Panc1 (cell line): Measurements from ENCODE around the gene UGT1A4. TPM values are rescaled to one million over a fixed set of nuclear protein-coding genes. Genes with fewer than 3 reads are reported as not detected.

Source experiments
- ATAC-seq: fragments of 200-7000 bp; cut with Tn5 transposase; 2 replicates; pipeline ENCODE4 v1.9.1; 2020; ENCODE audit warnings: mild to moderate bottlenecking, moderate library complexity
- BruUV-seq: library from RNA; stranded (reverse); fragments of 400-500 nt; replicated peaks from 2 replicates; lab custom pipeline; 2021; lab: Mats Ljungman, UMichigan
- CTCF ChIA-PET: fragments of 300-600 bp; sonication (Branson Sonifier 250); formaldehyde crosslinking; loops from one replicate; lab custom pipeline; 2022; ENCODE audit warnings: antibody characterized with exemption; lab: Charles Lee
- POLR2A ChIA-PET: fragments of 300-600 bp; sonication (Branson Sonifier 250); formaldehyde crosslinking; loops from one replicate; lab custom pipeline; 2022; ENCODE audit warnings: antibody characterized with exemption; lab: Charles Lee
- DNase-seq: peaks from one replicate; pipeline ENCODE4 v3.0.0-alpha.2; 2010; ENCODE audit warnings: low read depth, low spot score
- H3K27ac ChIP-seq: 2 replicates; pipeline ENCODE4 v1.5.1; 2011; ENCODE audit warnings: mild to moderate bottlenecking, low read length, inconsistent platforms
- H3K27me3 ChIP-seq: fragments of 200-500 bp; sonication (Bioruptor generic); 2 replicates; pipeline ENCODE4 v1.6.0; 2014; ENCODE audit warnings: low read length, inconsistent platforms; ENCODE audit not compliant: control insufficient read depth, insufficient read depth
- H3K36me3 ChIP-seq: fragments of 200-500 bp; sonication (Bioruptor generic); 2 replicates; pipeline ENCODE4 v1.5.1; 2014; ENCODE audit warnings: inconsistent platforms, mild to moderate bottlenecking, low read length, moderate library complexity; ENCODE audit not compliant: control insufficient read depth, insufficient read depth
- H3K4me1 ChIP-seq: 2 replicates; pipeline ENCODE4 v1.5.1; 2011; ENCODE audit warnings: inconsistent platforms, mild to moderate bottlenecking, low read length, moderate library complexity; ENCODE audit not compliant: control insufficient read depth, insufficient read depth
- H3K4me3 ChIP-seq, 2 experiments: 2 replicates each; pipeline ENCODE4 v1.5.1; 2011 to 2012; ENCODE audit warnings: low read depth in 2 of 2, low read length in 2 of 2, mild to moderate bottlenecking in 2 of 2, inconsistent platforms in 1 of 2, moderate library complexity in 1 of 2
- H3K9me3 ChIP-seq: fragments of 200-500 bp; sonication (Bioruptor generic); 2 replicates; pipeline ENCODE4 v1.5.1; 2014; ENCODE audit warnings: low read depth, mild to moderate bottlenecking, inconsistent platforms, low read length, moderate library complexity; ENCODE audit not compliant: control insufficient read depth, insufficient read depth
- POLR2AphosphoS5 ChIP-seq: IDR thresholded peaks from 2 replicates; pipeline ENCODE4 v1.6.1; 2012; ENCODE audit warnings: mild to moderate bottlenecking, low read depth, low read length, moderate library complexity
- SIN3A ChIP-seq: IDR thresholded peaks from 2 replicates; pipeline ENCODE4 v1.6.1; 2012; ENCODE audit warnings: low read depth, mild to moderate bottlenecking, low read length, moderate library complexity, borderline replicate concordance; ENCODE audit not compliant: insufficient read depth
- TCF7L2 ChIP-seq: IDR thresholded peaks from 2 replicates; pipeline ENCODE4 v1.6.1; 2011; ENCODE audit warnings: mild to moderate bottlenecking, low read depth, low read length, inconsistent platforms
- in situ Hi-C: cut with HindIII; loops from 2 replicates; pipeline ENCODE4 v1.10.0; 2016; ENCODE audit warnings: low sequenced_read_pairs, low pct_unique_long_range_greater_than_20kb
- intact Hi-C: fragments of 100-400 bp; cut with micrococcal nuclease; formaldehyde crosslinking; loops from one replicate; pipeline ENCODE4 v1.10.0; 2022; ENCODE audit not compliant: unreplicated experiment
- total RNA-seq: library from RNA; stranded (reverse); gene quantifications from one replicate; pipeline ENCODE4 v1.2.1, GENCODE V29; 2021; ENCODE audit not compliant: unreplicated experiment
- TF ChIP-seq, protein P1 (sequence below), 2 experiments: IDR thresholded peaks; 2 replicates each; pipeline ENCODE4 v1.6.1; 2011 to 2012; ENCODE audit warnings: low read depth in 2 of 2, control low read depth in 1 of 2, low read length in 1 of 2, mild to moderate bottlenecking in 1 of 2, moderate library complexity in 1 of 2; ENCODE audit not compliant: insufficient read depth in 1 of 2
- TF ChIP-seq, protein P2 (sequence below): fragments of 450-650 bp; IDR thresholded peaks from 2 replicates; pipeline ENCODE4 v1.5.1; 2017; ENCODE audit warnings: mild to moderate bottlenecking

UGT1A4 gene
- total RNA-seq, 1 experiment from 2014 or later = not detected

DNA sequence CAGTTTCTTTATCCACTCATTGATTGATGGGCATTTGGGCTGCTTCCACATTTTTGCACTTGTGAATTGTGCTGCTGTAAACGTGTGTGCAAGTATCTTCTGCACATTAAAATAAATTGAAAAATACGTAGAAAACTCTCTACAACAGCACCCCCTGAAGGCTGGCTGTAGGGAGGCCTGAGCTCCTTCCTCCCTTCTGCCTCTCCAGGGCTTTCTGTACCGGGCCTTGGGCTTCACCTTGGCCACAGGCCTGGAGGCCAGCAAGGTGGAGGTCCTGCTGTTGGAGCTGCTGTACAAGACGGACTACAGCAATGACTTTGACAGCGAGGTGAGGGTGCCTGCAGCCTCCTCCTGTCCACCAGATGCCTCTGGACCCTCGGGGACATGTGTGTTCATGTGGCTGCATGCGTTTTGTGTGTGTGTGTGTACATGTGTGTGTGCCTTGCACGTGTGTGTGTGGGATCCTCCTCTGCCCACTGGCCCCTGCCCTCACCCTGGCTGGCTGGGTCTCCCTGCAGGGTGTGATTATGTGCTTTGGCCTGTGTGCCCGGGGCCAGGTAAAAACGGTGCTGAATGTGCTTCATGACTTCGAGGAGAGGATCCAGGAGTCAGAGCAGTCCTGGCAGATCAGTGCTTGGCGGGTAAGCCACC, 88.8 kb downstream of the UGT1A4 start:
- TF ChIP-seq, protein P1, sequence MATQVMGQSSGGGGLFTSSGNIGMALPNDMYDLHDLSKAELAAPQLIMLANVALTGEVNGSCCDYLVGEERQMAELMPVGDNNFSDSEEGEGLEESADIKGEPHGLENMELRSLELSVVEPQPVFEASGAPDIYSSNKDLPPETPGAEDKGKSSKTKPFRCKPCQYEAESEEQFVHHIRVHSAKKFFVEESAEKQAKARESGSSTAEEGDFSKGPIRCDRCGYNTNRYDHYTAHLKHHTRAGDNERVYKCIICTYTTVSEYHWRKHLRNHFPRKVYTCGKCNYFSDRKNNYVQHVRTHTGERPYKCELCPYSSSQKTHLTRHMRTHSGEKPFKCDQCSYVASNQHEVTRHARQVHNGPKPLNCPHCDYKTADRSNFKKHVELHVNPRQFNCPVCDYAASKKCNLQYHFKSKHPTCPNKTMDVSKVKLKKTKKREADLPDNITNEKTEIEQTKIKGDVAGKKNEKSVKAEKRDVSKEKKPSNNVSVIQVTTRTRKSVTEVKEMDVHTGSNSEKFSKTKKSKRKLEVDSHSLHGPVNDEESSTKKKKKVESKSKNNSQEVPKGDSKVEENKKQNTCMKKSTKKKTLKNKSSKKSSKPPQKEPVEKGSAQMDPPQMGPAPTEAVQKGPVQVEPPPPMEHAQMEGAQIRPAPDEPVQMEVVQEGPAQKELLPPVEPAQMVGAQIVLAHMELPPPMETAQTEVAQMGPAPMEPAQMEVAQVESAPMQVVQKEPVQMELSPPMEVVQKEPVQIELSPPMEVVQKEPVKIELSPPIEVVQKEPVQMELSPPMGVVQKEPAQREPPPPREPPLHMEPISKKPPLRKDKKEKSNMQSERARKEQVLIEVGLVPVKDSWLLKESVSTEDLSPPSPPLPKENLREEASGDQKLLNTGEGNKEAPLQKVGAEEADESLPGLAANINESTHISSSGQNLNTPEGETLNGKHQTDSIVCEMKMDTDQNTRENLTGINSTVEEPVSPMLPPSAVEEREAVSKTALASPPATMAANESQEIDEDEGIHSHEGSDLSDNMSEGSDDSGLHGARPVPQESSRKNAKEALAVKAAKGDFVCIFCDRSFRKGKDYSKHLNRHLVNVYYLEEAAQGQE (IDR thresholded peaks at IDR 0.05; ENCODE audit: insufficient read depth in 1 of 2, low read depth in 2 of 2, low read length in 1 of 2) = no peak
- TF ChIP-seq SIN3A (no peak), POLR2AphosphoS5 (no peak), TCF7L2 (no peak)
- TF ChIP-seq, protein P2, sequence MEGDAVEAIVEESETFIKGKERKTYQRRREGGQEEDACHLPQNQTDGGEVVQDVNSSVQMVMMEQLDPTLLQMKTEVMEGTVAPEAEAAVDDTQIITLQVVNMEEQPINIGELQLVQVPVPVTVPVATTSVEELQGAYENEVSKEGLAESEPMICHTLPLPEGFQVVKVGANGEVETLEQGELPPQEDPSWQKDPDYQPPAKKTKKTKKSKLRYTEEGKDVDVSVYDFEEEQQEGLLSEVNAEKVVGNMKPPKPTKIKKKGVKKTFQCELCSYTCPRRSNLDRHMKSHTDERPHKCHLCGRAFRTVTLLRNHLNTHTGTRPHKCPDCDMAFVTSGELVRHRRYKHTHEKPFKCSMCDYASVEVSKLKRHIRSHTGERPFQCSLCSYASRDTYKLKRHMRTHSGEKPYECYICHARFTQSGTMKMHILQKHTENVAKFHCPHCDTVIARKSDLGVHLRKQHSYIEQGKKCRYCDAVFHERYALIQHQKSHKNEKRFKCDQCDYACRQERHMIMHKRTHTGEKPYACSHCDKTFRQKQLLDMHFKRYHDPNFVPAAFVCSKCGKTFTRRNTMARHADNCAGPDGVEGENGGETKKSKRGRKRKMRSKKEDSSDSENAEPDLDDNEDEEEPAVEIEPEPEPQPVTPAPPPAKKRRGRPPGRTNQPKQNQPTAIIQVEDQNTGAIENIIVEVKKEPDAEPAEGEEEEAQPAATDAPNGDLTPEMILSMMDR = no peak
- Histone ChIP-seq H3K36me3 (no peaks in the 10 kb centered on the region), H3K27ac (no peak overlapping the region), H3K27me3 (no peaks in the 10 kb centered on the region; the same call in 1 of the 2 replicates), H3K4me1 (no peaks in the 10 kb centered on the region), H3K9me3 (no peaks in the 10 kb centered on the region), H3K4me3 (no peak overlapping the region)
- POLR2A ChIA-PET = no interaction called here
- ATAC-seq = no peak
- intact Hi-C loops = no loop called here
- CTCF ChIA-PET = no interaction called here
- no TSS peak for BruUV-seq
- in situ Hi-C loops = no loop called here
- no peak for DNase-seq

DNA sequence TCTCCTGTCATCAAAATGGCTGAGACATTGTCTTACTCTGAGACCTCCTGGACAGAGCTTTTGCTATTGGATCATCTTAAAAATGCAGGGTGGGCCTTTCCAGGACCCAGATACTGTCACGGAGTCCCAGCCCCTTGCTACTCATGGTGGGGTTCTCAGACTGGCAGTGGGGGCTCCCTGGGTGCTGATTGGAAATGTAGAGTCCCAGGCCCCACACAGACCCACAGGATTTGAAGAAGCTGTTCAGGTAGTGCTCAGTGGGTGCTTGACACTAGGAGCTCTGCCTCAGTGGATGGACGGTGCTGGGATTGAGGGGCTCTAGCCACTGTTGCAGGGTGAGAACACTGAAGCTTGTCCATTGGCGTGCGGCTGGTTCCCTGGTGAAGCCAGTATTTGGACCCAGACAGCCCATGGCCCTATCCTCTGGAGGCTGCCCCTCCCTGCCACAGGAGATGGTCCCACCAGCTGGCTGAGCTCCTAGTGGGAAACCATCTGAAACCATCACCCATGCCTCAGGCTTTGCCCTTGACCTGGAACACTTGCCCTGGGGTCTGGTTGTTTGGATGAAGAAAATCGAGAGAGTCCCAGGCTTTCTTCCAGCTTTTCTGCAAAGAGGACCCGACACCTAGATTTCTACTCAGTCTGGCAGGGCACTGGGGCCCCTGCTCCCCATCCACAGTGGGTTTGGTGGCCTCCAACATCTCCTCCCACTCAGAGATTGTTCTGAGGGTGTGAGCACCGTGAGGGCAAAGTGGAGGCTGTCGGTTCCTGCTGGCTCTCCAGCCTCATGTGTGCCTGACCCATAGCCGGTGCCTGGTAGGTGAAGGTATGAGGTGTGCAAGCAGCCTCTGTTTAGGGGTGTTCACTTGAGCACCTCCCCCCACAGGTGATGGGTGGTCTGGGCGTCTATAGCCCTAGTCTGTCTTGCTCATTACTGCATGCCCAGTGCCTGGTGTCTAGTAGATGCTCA, 89.7 kb downstream of the UGT1A4 start:
- Histone ChIP-seq H3K4me3 (no peak overlapping the region), H3K27me3 (no peaks in the 10 kb centered on the region; the same call in 1 of the 2 replicates), H3K36me3 (no peaks in the 10 kb centered on the region), H3K27ac (no peak overlapping the region), H3K9me3 (no peaks in the 10 kb centered on the region), H3K4me1 (no peaks in the 10 kb centered on the region)
- ChIA-PET POLR2A (no interaction called here), CTCF (no interaction called here)
- in situ Hi-C loops (no loop called here), intact Hi-C loops (no loop called here)
- no TSS peak for BruUV-seq
- TF ChIP-seq, protein P1 (IDR thresholded peaks at IDR 0.05; ENCODE audit: insufficient read depth in 1 of 2, low read depth in 2 of 2, low read length in 1 of 2) = no peak
- TF ChIP-seq POLR2AphosphoS5 (no peak), SIN3A (no peak), TCF7L2 (no peak)
- TF ChIP-seq, protein P2 = no peak
- no peak for DNase-seq
- ATAC-seq = peak; percentile 44; the same call in 1 of the 2 replicates
